Lower leg skin (tissue), 4 donors: ENCODE measurements around the gene SFT2D1. TPM values are rescaled to one million over a fixed set of nuclear protein-coding genes. Genes with fewer than 3 reads are reported as not detected.

ENCODE experiments used
- DNase-seq, 2 donors: peaks; one replicate each; pipeline ENCODE4 v3.0.0-alpha.2; 2019; ENCODE audit warnings: low spot score in 2 of 2
- H3K4me3 ChIP-seq: fragments of 200-600 bp; sonication (generic); 2 replicates; pipeline ENCODE4 v1.5.1; 2017; ENCODE audit warnings: mild to moderate bottlenecking, low read depth; ENCODE audit not compliant: poor library complexity, severe bottlenecking
- POLR2A ChIP-seq, 2 donors: fragments of 450-650 bp; IDR thresholded peaks; one replicate each; pipeline ENCODE4 v1.6.1; 2016 to 2017; ENCODE audit warnings: antibody characterized with exemption in 2 of 2, mild to moderate bottlenecking in 1 of 2, moderate library complexity in 1 of 2
- WGBS, 2 donors: methylation state at CpG; one replicate each; pipeline ENCODE4 v1.1.5; 2018; 5-methylcytosine and 5-hydroxymethylcytosine counted together
- intact Hi-C: fragments of 100-400 bp; cut with DNase I; formaldehyde crosslinking; loops from one replicate; pipeline ENCODE4 v1.15.0; 2023; ENCODE audit warnings: low total_unique reads
- total RNA-seq, 4 donors: library from RNA; depleted of rRNA; stranded (reverse); fragments of >200 nt; gene quantifications; one replicate each; pipeline ENCODE4 v1.1.0, GENCODE V29; 2016
- TF ChIP-seq, protein P1 (sequence below), 3 donors: fragments of 450-650 bp; IDR thresholded peaks; one replicate each; pipeline ENCODE4 v1.5.1; 2016; ENCODE audit warnings: antibody characterized with exemption in 3 of 3, mild to moderate bottlenecking in 3 of 3, moderate library complexity in 2 of 3

The SFT2D1 gene
- total RNA-seq, 4 donors from 2014 or later: 23.6 to 42.9 (median 31.9) TPM

GRCh38 chr6:166284640-166285039 is 57.7 kb downstream of the SFT2D1 start:
- 83 to 87% methylated on average over 6 of the region's 6 CpGs for WGBS, 2 donors
- no peak for TF ChIP-seq POLR2A (IDR thresholded peaks at IDR 0.05)
- TF ChIP-seq, protein P1, sequence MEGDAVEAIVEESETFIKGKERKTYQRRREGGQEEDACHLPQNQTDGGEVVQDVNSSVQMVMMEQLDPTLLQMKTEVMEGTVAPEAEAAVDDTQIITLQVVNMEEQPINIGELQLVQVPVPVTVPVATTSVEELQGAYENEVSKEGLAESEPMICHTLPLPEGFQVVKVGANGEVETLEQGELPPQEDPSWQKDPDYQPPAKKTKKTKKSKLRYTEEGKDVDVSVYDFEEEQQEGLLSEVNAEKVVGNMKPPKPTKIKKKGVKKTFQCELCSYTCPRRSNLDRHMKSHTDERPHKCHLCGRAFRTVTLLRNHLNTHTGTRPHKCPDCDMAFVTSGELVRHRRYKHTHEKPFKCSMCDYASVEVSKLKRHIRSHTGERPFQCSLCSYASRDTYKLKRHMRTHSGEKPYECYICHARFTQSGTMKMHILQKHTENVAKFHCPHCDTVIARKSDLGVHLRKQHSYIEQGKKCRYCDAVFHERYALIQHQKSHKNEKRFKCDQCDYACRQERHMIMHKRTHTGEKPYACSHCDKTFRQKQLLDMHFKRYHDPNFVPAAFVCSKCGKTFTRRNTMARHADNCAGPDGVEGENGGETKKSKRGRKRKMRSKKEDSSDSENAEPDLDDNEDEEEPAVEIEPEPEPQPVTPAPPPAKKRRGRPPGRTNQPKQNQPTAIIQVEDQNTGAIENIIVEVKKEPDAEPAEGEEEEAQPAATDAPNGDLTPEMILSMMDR (IDR thresholded peaks at IDR 0.05): no peak
- H3K4me3 ChIP-seq: no peak overlapping the region
- DNase-seq: no peak
- intact Hi-C loops: no loop called here

GRCh38 chr6:166282394-166283032 is 59.8 kb downstream of the SFT2D1 start:
- 58 to 59% methylated on average over 11 of the region's 11 CpGs for WGBS, 2 donors
- intact Hi-C loops: no loop called here
- DNase-seq: no peak
- H3K4me3 ChIP-seq: no peak overlapping the region
- TF ChIP-seq POLR2A (IDR thresholded peaks at IDR 0.05): no peak
- TF ChIP-seq, protein P1 (IDR thresholded peaks at IDR 0.05): no peak

DNA sequence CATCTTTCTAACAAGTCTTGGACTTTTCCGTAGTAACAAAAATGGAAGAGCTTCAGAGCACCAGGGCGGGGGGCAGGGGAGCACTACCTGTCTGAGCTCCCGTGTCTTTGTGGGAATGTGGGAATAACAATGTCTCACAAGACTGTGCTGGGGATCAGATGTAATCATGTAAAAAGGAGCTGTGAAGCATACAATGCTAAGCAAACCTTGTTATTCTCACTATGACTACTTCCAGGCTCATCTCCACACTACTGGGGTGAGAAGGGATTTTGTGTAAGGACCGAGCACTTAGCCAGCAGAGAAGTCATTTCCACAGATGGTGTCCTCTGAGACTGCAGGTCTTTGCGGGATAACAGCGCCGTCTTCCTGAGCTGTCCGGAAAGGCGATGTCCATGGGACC is 61.2 kb downstream of the SFT2D1 start:
- intact Hi-C loops: no loop called here

GRCh38 chr6:166279393-166279679 is 63.0 kb downstream of the SFT2D1 start:
- H3K4me3 ChIP-seq: no peak overlapping the region
- 91 to 97% methylated on average over 1 of the region's 1 CpG for WGBS, 2 donors
- intact Hi-C loops: loop anchor here (5.0 kb wide), 1 partner anchor 123 kb away; no protein-coding TSS in a partner anchor
- TF ChIP-seq, protein P1 (IDR thresholded peaks at IDR 0.05): no peak
- DNase-seq: no peak

More for the DNA sequence above, 61.2 kb downstream of the SFT2D1 start:
- WGBS, 2 donors: 86 to 87% methylated on average over 9 of the region's 9 CpGs
- H3K4me3 ChIP-seq: no peak overlapping the region
- TF ChIP-seq, protein P1 (IDR thresholded peaks at IDR 0.05): no peak
- no peak for TF ChIP-seq POLR2A (IDR thresholded peaks at IDR 0.05)
- no peak for DNase-seq

GRCh38 chr6:166278579-166279392 is 63.6 kb downstream of the SFT2D1 start:
- WGBS, 2 donors: 77 to 85% methylated on average over 8 of the region's 8 CpGs
- no peak for DNase-seq
- H3K4me3 ChIP-seq: no peak overlapping the region
- TF ChIP-seq POLR2A (IDR thresholded peaks at IDR 0.05): no peak
- TF ChIP-seq, protein P1 (IDR thresholded peaks at IDR 0.05): no peak
- intact Hi-C loops: loop anchor here (5.0 kb wide), 1 partner anchor 124 kb away; no protein-coding TSS in a partner anchor
